Immature natural killer cell (primary cell): ENCODE measurements around the gene SLAIN1. TPM values are rescaled to one million over a fixed set of nuclear protein-coding genes. Genes with fewer than 3 reads are reported as not detected.

ENCODE experiments used
- DNase-seq, 3 donors: peaks; one replicate each; pipeline ENCODE4 v3.0.0; 2022; ENCODE audit warnings: mixed read lengths in 1 of 3
- H3K27ac Mint-ChIP-seq, 6 donors: one replicate each; pipeline ENCODE4 v1.8.0; 2020; ENCODE audit warnings: mixed read lengths in 6 of 6, mild to moderate bottlenecking in 5 of 6, inconsistent platforms in 4 of 6, moderate library complexity in 3 of 6
- H3K27me3 Mint-ChIP-seq, 3 donors: one replicate each; pipeline ENCODE4 v1.8.0; 2020 to 2021; ENCODE audit warnings: low read depth in 3 of 3, mild to moderate bottlenecking in 3 of 3, mixed read lengths in 3 of 3, moderate library complexity in 3 of 3, inconsistent platforms in 1 of 3
- H3K36me3 Mint-ChIP-seq, 3 donors: one replicate each; pipeline ENCODE4 v1.8.0; 2020; ENCODE audit warnings: mixed read lengths in 3 of 3, inconsistent platforms in 2 of 3, mild to moderate bottlenecking in 2 of 3
- H3K4me1 Mint-ChIP-seq, 2 donors: one replicate each; pipeline ENCODE4 v1.8.0; 2020; ENCODE audit warnings: inconsistent platforms in 2 of 2, mild to moderate bottlenecking in 2 of 2, mixed read lengths in 2 of 2, moderate library complexity in 1 of 2
- H3K4me3 Mint-ChIP-seq, 5 donors: one replicate each; pipeline ENCODE4 v1.8.0; 2020; ENCODE audit warnings: mild to moderate bottlenecking in 5 of 5, mixed read lengths in 5 of 5, inconsistent platforms in 3 of 5, moderate library complexity in 3 of 5
- H3K9me3 Mint-ChIP-seq, 6 donors: one replicate each; pipeline ENCODE4 v1.8.0; 2020; ENCODE audit warnings: mild to moderate bottlenecking in 6 of 6, mixed read lengths in 6 of 6, inconsistent platforms in 4 of 6, moderate library complexity in 3 of 6
- polyA plus RNA-seq, 3 donors: library from polyadenylated mRNA; unstranded; fragments of 300-500 nt; fragmentation: Illumina TruSeq; gene quantifications; one replicate each; pipeline ENCODE4 v1.2.3, GENCODE V29; 2021

Gene SLAIN1
- polyA plus RNA-seq, 3 donors from 2014 or later: 11.8 to 23.8 (median 19.7) TPM

DNA sequence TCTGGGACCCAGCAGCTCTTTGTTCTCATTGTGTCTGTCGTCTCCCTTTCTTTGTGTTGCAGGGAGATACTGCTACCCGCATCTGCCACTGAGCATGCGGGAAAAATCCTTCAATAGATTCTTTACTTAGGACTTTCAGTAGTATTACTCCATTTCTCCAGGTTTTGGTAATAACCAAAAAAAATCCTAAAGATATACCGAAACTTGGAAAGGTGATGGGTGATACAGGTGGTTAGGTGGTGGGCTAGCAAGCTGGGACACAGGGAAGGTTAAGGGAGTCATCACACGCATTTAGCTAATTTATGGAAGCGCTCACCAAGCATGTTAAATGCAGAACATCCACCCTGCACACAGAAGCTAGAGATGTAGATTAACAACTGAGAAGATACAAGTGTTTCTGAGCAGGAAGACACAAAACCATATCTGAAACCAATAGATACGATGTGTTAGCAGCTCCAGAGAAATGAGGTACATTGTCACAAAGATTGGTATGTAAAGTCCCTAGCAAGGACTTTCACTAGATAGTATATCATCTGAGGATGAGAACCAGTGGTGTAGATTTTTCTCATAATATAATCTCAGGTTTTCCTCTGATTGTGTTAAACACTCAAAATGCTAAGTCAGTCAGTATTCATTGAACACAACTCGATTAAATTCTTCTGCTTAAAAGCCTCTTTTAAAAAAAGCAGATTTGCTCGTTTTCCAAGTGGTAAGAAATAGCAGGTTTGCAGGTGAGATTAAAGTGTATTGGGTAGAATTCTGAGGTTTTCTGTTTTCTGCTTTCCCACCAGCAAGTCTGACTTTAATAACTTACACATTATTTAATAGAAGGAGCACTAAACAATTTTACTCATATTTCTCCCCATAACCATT is 1.2 kb upstream of the SLAIN1 start:
- no peaks in the 10 kb centered on the region for H3K9me3 Mint-ChIP-seq
- H3K4me1 Mint-ChIP-seq: peaks cover 28 to 43% of the 10 kb centered on the region in 2 donors
- peak; percentile 42 to 44 (median 44) for DNase-seq
- peak overlapping the region; percentile 18 to 88 (median 82) for H3K27ac Mint-ChIP-seq
- peaks cover 0 to 4% (median 0%) of the 10 kb centered on the region in 3 donors for H3K36me3 Mint-ChIP-seq
- peak overlapping the region; percentile 82 to 87 (median 87) for H3K4me3 Mint-ChIP-seq
- H3K27me3 Mint-ChIP-seq: peaks cover 4 to 11% (median 5%) of the 10 kb centered on the region in 3 donors

DNA sequence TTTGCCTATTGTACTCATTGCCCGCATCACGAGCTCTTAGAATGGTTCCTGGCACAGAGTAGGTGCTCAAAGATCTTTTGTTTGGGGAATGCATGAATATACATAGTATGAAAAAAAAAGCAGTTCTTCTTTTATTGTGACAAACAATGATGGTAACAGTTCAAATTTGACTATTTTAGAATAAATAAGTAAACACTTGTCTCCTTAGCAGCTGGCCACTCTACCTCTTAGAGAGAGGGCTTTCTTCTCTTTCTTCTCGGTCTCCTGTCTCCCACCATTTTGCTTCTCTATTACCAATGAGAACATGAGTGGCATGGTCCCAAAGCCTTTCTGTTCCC is 639 bp upstream of the SLAIN1 start:
- DNase-seq: peak in 1 of 3 donors; percentile 8
- H3K36me3 Mint-ChIP-seq: peaks cover 0 to 4% (median 0%) of the 10 kb centered on the region in 3 donors
- no peaks in the 10 kb centered on the region for H3K9me3 Mint-ChIP-seq
- peaks cover 28 to 43% of the 10 kb centered on the region in 2 donors for H3K4me1 Mint-ChIP-seq
- peaks cover 4 to 11% (median 5%) of the 10 kb centered on the region in 3 donors for H3K27me3 Mint-ChIP-seq
- H3K27ac Mint-ChIP-seq: peak overlapping the region; percentile 65 to 88 (median 82)
- peak overlapping the region; percentile 82 to 87 (median 87) for H3K4me3 Mint-ChIP-seq

DNA sequence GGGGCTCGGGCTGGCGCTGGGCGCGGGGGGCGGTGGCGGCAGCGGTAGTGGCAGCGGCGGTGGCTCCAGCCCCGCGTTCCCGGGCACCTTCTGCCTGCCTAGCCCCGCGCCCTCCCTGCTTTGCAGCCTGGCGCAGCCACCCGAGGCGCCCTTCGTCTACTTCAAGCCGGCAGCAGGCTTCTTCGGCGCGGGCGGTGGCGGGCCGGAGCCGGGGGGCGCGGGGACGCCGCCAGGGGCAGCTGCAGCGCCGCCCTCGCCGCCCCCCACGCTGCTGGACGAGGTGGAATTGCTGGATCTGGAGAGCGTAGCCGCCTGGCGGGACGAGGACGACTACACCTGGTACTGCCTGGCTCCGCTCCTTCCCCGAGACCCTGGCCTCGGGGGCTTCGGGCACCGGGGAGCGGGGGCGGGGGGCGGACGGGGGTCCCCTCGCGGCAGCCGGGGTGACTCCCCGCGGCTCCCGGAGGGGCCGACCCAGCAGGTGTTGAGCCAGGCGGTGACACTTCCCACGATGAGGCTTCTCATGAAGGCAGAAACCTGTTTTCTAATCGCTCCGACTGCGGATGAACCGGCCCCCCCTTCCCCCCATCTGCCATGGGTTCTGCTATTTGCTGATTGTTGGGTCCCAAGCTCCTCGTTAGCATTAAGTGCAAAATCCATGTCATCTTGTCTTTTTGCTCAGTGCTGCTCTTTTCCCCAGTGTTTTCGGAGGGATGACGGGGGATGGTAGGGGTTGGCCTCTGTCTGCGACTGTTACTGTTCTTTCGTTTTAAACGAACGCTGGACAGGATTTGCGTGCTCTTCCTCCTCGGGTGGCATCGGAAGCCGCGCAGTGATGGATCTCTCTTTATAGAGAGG is 943 bp downstream of the SLAIN1 start:
- Mint-ChIP-seq H3K4me1 (peaks cover 28 to 43% of the 10 kb centered on the region in 2 donors), H3K4me3 (peak overlapping the region; percentile 93 to 100 (median 98)), H3K36me3 (peaks cover 0 to 4% (median 0%) of the 10 kb centered on the region in 3 donors), H3K9me3 (no peaks in the 10 kb centered on the region), H3K27me3 (peaks cover 4 to 11% (median 5%) of the 10 kb centered on the region in 3 donors), H3K27ac (peak overlapping the region; percentile 80 to 96 (median 90))
- peak; percentile 48 to 53 (median 50) for DNase-seq

- no peaks in the 10 kb centered on the region for H3K9me3 Mint-ChIP-seq
- peaks cover 4 to 9% (median 5%) of the 10 kb centered on the region in 3 donors for H3K27me3 Mint-ChIP-seq
- peak overlapping the region; percentile 80 to 96 (median 90) for H3K27ac Mint-ChIP-seq
- no peak for DNase-seq
- H3K4me1 Mint-ChIP-seq: peaks cover 28 to 43% of the 10 kb centered on the region in 2 donors
- peaks cover 0 to 4% (median 0%) of the 10 kb centered on the region in 3 donors for H3K36me3 Mint-ChIP-seq
- H3K4me3 Mint-ChIP-seq: peak overlapping the region; percentile 93 to 100 (median 98)
Observed at GRCh38 chr13:77699059-77699680, 1.7 kb downstream of the SLAIN1 start.

DNA sequence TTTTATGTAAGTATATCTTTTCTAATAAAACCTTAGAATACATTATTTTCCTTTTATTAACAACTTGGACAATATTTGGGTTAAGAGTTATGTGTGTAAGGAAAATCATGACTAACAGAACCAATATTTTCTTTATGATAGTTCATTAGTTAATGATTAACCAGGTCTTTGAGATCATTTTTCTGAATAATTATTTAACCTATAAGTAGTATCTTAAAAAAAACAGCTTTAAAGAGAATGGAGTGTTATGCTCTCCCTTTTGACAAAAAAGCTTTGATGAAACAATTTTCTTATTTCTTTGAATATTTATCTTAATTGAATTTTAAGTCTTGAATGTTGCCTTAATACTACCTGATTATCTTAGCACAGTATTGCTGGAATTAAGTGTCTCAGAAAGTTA is 3.8 kb downstream of the SLAIN1 start:
- Mint-ChIP-seq H3K9me3 (no peaks in the 10 kb centered on the region), H3K36me3 (peaks cover 0 to 4% (median 0%) of the 10 kb centered on the region in 3 donors), H3K4me3 (no peak overlapping the region), H3K27me3 (peaks cover 4 to 6% (median 5%) of the 10 kb centered on the region in 3 donors), H3K27ac (no peak overlapping the region), H3K4me1 (peaks cover 20 to 33% of the 10 kb centered on the region in 2 donors)
- DNase-seq: no peak

DNA sequence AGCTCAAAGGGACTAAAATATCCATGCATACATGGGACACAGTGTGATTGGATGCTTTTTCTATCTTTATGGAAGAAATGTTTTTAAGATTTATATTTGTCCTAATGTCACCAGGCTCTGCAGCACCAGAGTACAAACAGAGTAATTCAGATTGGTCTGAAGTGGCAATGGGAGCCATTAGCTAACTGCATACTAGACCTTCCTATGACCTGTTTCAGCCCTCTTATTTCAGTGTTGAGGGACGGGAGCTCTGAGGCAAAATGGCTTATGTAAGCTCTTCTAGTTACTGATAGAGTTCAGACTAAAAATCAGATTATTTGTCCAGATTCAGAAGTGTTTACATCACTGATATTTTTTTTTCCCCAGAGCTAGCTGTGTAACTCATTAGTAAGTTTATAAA is 4.9 kb downstream of the SLAIN1 start:
- Mint-ChIP-seq H3K27me3 (peaks cover 4 to 5% (median 4%) of the 10 kb centered on the region in 3 donors), H3K36me3 (peaks cover 6 to 8% (median 7%) of the 10 kb centered on the region in 3 donors), H3K4me1 (peaks cover 10 to 23% of the 10 kb centered on the region in 2 donors), H3K9me3 (peaks cover 0 to 2% (median 0%) of the 10 kb centered on the region in 6 donors), H3K27ac (no peak overlapping the region), H3K4me3 (no peak overlapping the region)
- no peak for DNase-seq

DNA sequence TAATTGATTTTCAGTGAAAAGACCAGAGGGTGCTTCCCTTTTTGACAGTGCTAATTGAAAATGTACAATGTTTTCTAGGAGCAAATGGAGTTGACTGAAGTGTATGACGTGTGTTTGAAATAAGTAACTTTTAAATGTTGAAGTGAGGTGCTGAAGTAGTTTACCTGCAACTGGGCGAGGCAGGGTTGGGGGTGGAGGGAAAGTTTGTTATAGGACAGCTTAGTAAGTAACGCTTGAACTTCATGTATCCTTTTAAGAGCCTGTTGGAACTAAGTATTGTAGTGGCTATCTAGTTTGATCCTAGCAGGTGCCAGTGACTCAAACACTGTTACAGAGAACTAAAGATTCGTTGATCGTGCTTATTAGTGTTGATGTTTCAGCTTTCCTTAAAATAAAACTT is 5.9 kb downstream of the SLAIN1 start:
- Mint-ChIP-seq H3K4me3 (no peak overlapping the region), H3K36me3 (peaks cover 16 to 19% (median 18%) of the 10 kb centered on the region in 3 donors)

GRCh38 chr13:77714119-77714755 is 16.8 kb downstream of the SLAIN1 start:
- Mint-ChIP-seq H3K27ac (no peak overlapping the region), H3K9me3 (peaks cover 11 to 34% (median 30%) of the 10 kb centered on the region in 6 donors), H3K4me3 (no peak overlapping the region), H3K4me1 (peaks cover 0 to 7% of the 10 kb centered on the region in 2 donors), H3K27me3 (peaks cover 0 to under 1% (median 0%) of the 10 kb centered on the region in 3 donors), H3K36me3 (peaks cover 2 to 20% (median 10%) of the 10 kb centered on the region in 3 donors)
- DNase-seq: no peak

More for the DNA sequence above, 5.9 kb downstream of the SLAIN1 start:
- Mint-ChIP-seq H3K27me3 (peaks cover 4 to 5% (median 4%) of the 10 kb centered on the region in 3 donors), H3K4me1 (peaks cover 10 to 23% of the 10 kb centered on the region in 2 donors), H3K9me3 (peaks cover 0 to 2% (median under 1%) of the 10 kb centered on the region in 6 donors), H3K27ac (no peak overlapping the region)
- DNase-seq: no peak

GRCh38 chr13:77715233-77715891 is 17.9 kb downstream of the SLAIN1 start:
- peaks cover 8 to 28% (median 23%) of the 10 kb centered on the region in 6 donors for H3K9me3 Mint-ChIP-seq
- H3K36me3 Mint-ChIP-seq: peaks cover 7 to 25% (median 8%) of the 10 kb centered on the region in 3 donors
- H3K4me1 Mint-ChIP-seq: peaks cover 0 to 7% of the 10 kb centered on the region in 2 donors
- no peak overlapping the region for H3K27ac Mint-ChIP-seq
- no peaks in the 10 kb centered on the region for H3K27me3 Mint-ChIP-seq
- no peak for DNase-seq
- no peak overlapping the region for H3K4me3 Mint-ChIP-seq

GRCh38 chr13:77716692-77717091 is 19.2 kb downstream of the SLAIN1 start:
- peaks cover 2 to 7% of the 10 kb centered on the region in 2 donors for H3K4me1 Mint-ChIP-seq
- no peak for DNase-seq
- no peak overlapping the region for H3K4me3 Mint-ChIP-seq
- no peak overlapping the region for H3K27ac Mint-ChIP-seq
- peaks cover 3 to 16% (median 12%) of the 10 kb centered on the region in 6 donors for H3K9me3 Mint-ChIP-seq
- no peaks in the 10 kb centered on the region for H3K27me3 Mint-ChIP-seq
- H3K36me3 Mint-ChIP-seq: peaks cover 0 to 24% (median 14%) of the 10 kb centered on the region in 3 donors

DNA sequence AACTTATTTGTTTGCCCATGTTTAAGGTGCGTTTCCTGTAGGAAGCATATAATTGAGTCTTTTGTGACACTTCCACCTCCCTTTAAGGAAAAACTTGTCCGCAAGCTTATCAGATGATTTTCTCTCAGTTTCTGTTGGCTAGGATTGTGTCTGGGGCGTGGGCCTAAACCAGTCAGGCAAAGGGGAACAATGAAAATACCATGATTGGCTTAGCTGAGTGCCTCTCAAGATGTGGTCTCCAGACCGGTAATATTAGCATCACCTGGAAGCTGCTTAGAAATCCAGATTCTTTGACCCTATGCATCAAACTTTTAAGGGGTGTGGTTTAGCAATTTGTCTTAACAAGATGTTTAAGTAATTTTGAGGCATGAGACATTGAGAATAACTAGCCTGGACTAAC is 20.0 kb downstream of the SLAIN1 start:
- DNase-seq: no peak
- Mint-ChIP-seq H3K4me3 (no peak overlapping the region), H3K4me1 (peaks cover 2 to 7% of the 10 kb centered on the region in 2 donors), H3K9me3 (peaks cover 0 to 8% (median 4%) of the 10 kb centered on the region in 6 donors), H3K27ac (no peak overlapping the region), H3K36me3 (peaks cover 0 to 19% (median 17%) of the 10 kb centered on the region in 3 donors), H3K27me3 (no peaks in the 10 kb centered on the region)

DNA sequence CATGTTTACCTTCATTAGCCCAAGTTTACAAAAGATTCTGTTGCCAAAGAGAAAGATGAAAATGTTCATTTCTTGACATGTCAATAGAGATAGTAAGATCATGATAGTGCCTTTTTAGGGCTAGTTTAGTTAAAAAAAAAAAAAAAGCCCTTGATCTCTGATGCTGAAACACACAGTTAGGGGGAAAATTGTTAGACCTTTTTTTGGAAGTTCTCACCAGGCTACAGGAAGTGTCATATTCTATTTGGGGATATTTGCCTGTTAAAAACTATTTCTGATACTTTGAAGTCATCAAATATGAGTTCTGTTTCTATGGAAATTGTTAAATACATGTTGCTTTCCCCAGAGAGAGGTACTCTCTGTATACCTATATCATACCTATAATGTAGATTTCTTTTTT is 21.6 kb downstream of the SLAIN1 start:
- peaks cover 5 to 32% (median 25%) of the 10 kb centered on the region in 3 donors for H3K36me3 Mint-ChIP-seq
- H3K27ac Mint-ChIP-seq: no peak overlapping the region
- peaks cover 7 to 13% of the 10 kb centered on the region in 2 donors for H3K4me1 Mint-ChIP-seq
- no peaks in the 10 kb centered on the region for H3K27me3 Mint-ChIP-seq
- no peaks in the 10 kb centered on the region for H3K9me3 Mint-ChIP-seq
- no peak for DNase-seq
- no peak overlapping the region for H3K4me3 Mint-ChIP-seq
